H1 (cell line): ENCODE measurements around the gene CD300LF. TPM values are rescaled to one million over a fixed set of nuclear protein-coding genes. Genes with fewer than 3 reads are reported as not detected.

Experiments used
- CTCF ChIA-PET: fragments of 300-600 bp; sonication (Branson Sonifier 250); formaldehyde crosslinking; loops from one replicate; lab custom pipeline; 2021; ENCODE audit not compliant: partially characterized antibody; lab: Charles Lee
- POLR2A ChIA-PET: fragments of 300-600 bp; sonication (Branson Sonifier 250); formaldehyde crosslinking; loops from one replicate; lab custom pipeline; 2021; ENCODE audit warnings: inconsistent platforms; ENCODE audit not compliant: partially characterized antibody; lab: Charles Lee
- DNase-seq, 2 experiments: peaks; one replicate each; pipeline versions ENCODE4 v3.0.0 to v3.0.0-alpha.2; 2010 to 2022; ENCODE audit warnings: low spot score in 2 of 2, low read depth in 1 of 2, mixed read lengths in 1 of 2
- FAIRE-seq: peaks from 2 replicates; lab custom pipeline; 2011; peaks lifted over from hg19 to GRCh38; lab: Jason Lieb, UNC
- H2AFZ ChIP-seq: 2 replicates; pipeline ENCODE4 v1.8.1; 2012; ENCODE audit warnings: low read length, inconsistent platforms
- H2AK5ac ChIP-seq: 2 replicates; pipeline ENCODE4 v1.6.1; 2013; ENCODE audit warnings: low read depth, low read length
- H2BK120ac ChIP-seq: replicated peaks from 2 replicates; pipeline ENCODE3; 2013; ENCODE audit warnings: low read depth, low read length, inconsistent platforms
- H2BK12ac ChIP-seq: 2 replicates; pipeline ENCODE4 v1.6.1; 2013; ENCODE audit warnings: low read depth, low read length
- H2BK15ac ChIP-seq: 2 replicates; pipeline ENCODE4 v1.6.1; 2013; ENCODE audit warnings: low read length
- H2BK20ac ChIP-seq: 2 replicates; pipeline ENCODE4 v1.6.1; 2013; ENCODE audit warnings: low read length
- H2BK5ac ChIP-seq: 2 replicates; pipeline ENCODE4 v1.6.1; 2013; ENCODE audit warnings: low read depth, low read length
- H3K14ac ChIP-seq: 2 replicates; pipeline ENCODE4 v1.6.1; 2013; ENCODE audit warnings: inconsistent platforms; ENCODE audit not compliant: insufficient read length
- H3K18ac ChIP-seq: 2 replicates; pipeline ENCODE4 v1.6.1; 2013; ENCODE audit warnings: low read length; ENCODE audit errors: extremely low read depth
- H3K23ac ChIP-seq: 2 replicates; pipeline ENCODE4 v1.6.1; 2013; ENCODE audit warnings: inconsistent platforms; ENCODE audit not compliant: insufficient read length
- H3K23me2 ChIP-seq: 2 replicates; pipeline ENCODE4 v1.6.1; 2013; ENCODE audit warnings: low read depth, low read length
- H3K27ac ChIP-seq: 2 replicates; pipeline ENCODE4 v1.6.1; 2011; ENCODE audit warnings: low read depth, low read length, inconsistent platforms
- H3K27me3 ChIP-seq, 4 experiments: replicated peaks in 1 of 4; 1 replicate in 1 of 4; 2 replicates in 3 of 4; pipeline versions ENCODE4 v1.6.1 to v1.8.1; 2011 to 2013; ENCODE audit warnings: low read length in 3 of 4, mild to moderate bottlenecking in 3 of 4, inconsistent platforms in 2 of 4, mixed read lengths in 2 of 4, moderate library complexity in 1 of 4; ENCODE audit not compliant: control insufficient read depth in 3 of 4, insufficient read depth in 3 of 4; ENCODE audit errors: extremely low read depth in 1 of 4
- H3K36me3 ChIP-seq, 4 experiments: 2 replicates each; pipeline versions ENCODE4 v1.6.1 to v1.8.1; 2011 to 2013; ENCODE audit warnings: mild to moderate bottlenecking in 4 of 4, low read length in 3 of 4, moderate library complexity in 2 of 4, control low read depth in 1 of 4, inconsistent platforms in 1 of 4; ENCODE audit not compliant: insufficient read depth in 4 of 4, control insufficient read depth in 2 of 4
- H3K4ac ChIP-seq: replicated peaks from 2 replicates; pipeline ENCODE3; 2013; ENCODE audit warnings: low read length, low read depth, mixed read lengths, inconsistent platforms; ENCODE audit not compliant: insufficient read length
- H3K4me1 ChIP-seq, 4 experiments: replicated peaks in 1 of 4; 1 replicate in 1 of 4; 2 replicates in 3 of 4; pipeline versions ENCODE4 v1.6.1 to v1.8.1; 2011 to 2013; ENCODE audit warnings: low read length in 3 of 4, inconsistent platforms in 2 of 4, mixed read lengths in 1 of 4; ENCODE audit not compliant: insufficient read depth in 4 of 4, control insufficient read depth in 3 of 4
- H3K4me2 ChIP-seq, 2 experiments: 2 replicates each; pipeline versions ENCODE4 v1.6.1 to v1.8.1; 2011 to 2013; ENCODE audit warnings: low read depth in 2 of 2, low read length in 2 of 2, control low read depth in 1 of 2, inconsistent platforms in 1 of 2, mild to moderate bottlenecking in 1 of 2; ENCODE audit not compliant: insufficient read depth in 1 of 2
- H3K4me3 ChIP-seq, 4 experiments: fragments of 200-600, 300-600 bp in 1 of 4; sonication (generic), shearing (Covaris generic), sonication (Bioruptor Twin) in 1 of 4; 2 replicates each; pipeline versions ENCODE4 v1.5.1 to v1.8.1; 2011 to 2016; ENCODE audit warnings: low read length in 4 of 4, low read depth in 3 of 4, control low read depth in 2 of 4, inconsistent platforms in 2 of 4, mild to moderate bottlenecking in 2 of 4, mixed read lengths in 1 of 4, moderate library complexity in 1 of 4; ENCODE audit not compliant: insufficient read depth in 2 of 4; ENCODE audit errors: extremely low read depth in 1 of 4
- H3K56ac ChIP-seq: replicated peaks from 2 replicates; pipeline ENCODE3; 2013; ENCODE audit warnings: low read depth, mild to moderate bottlenecking, mixed read lengths, low read length, inconsistent platforms; ENCODE audit not compliant: insufficient read length
- H3K79me1 ChIP-seq: 2 replicates; pipeline ENCODE4 v1.6.1; 2013; ENCODE audit warnings: low read depth, low read length, control low read depth
- H3K79me2 ChIP-seq, 2 experiments: 2 replicates each; pipeline versions ENCODE4 v1.6.1 to v1.8.1; 2012 to 2013; ENCODE audit warnings: low read length in 2 of 2, mild to moderate bottlenecking in 2 of 2, inconsistent platforms in 1 of 2; ENCODE audit not compliant: insufficient read depth in 2 of 2, control insufficient read depth in 1 of 2
- H3K9ac ChIP-seq, 4 experiments: replicated peaks in 1 of 4; 1 replicate in 1 of 4; 2 replicates in 3 of 4; pipeline versions ENCODE4 v1.6.1 to v1.8.1; 2011 to 2013; ENCODE audit warnings: low read depth in 3 of 4, low read length in 3 of 4, control low read depth in 2 of 4, mild to moderate bottlenecking in 2 of 4, moderate library complexity in 2 of 4, inconsistent platforms in 1 of 4; ENCODE audit errors: extremely low read depth in 1 of 4
- H3K9me3 ChIP-seq, 2 experiments: 2 replicates each; pipeline versions ENCODE4 v1.6.1 to v1.8.1; 2012 to 2013; ENCODE audit warnings: mild to moderate bottlenecking in 2 of 2, moderate library complexity in 2 of 2, control low read depth in 1 of 2, inconsistent platforms in 1 of 2, low read depth in 1 of 2, low read length in 1 of 2, mixed read lengths in 1 of 2; ENCODE audit not compliant: insufficient read depth in 2 of 2
- H4K20me1 ChIP-seq, 2 experiments: replicated peaks in 1 of 2; 2 replicates each; pipeline versions ENCODE3 to v1.8.1; 2011 to 2013; ENCODE audit warnings: inconsistent platforms in 2 of 2, low read length in 2 of 2, mild to moderate bottlenecking in 1 of 2; ENCODE audit not compliant: insufficient read depth in 2 of 2, control insufficient read depth in 1 of 2
- H4K5ac ChIP-seq: 2 replicates; pipeline ENCODE4 v1.6.1; 2013; ENCODE audit warnings: low read length, low read depth, mixed read lengths, inconsistent platforms; ENCODE audit not compliant: insufficient read length
- H4K8ac ChIP-seq: 2 replicates; pipeline ENCODE4 v1.8.0; 2013; ENCODE audit warnings: mild to moderate bottlenecking, moderate library complexity, low read length, inconsistent platforms; ENCODE audit not compliant: insufficient read depth; ENCODE audit errors: extremely low read depth
- H4K91ac ChIP-seq: replicated peaks from 2 replicates; pipeline ENCODE3; 2013; ENCODE audit warnings: low read length, mixed read lengths, inconsistent platforms; ENCODE audit not compliant: insufficient read length
- ASH2L ChIP-seq: fragments of 200-600, 300-600 bp; sonication (generic); IDR thresholded peaks from one replicate; pipeline ENCODE4 v1.7.1; 2017; ENCODE audit warnings: low read length
- BRCA1 ChIP-seq: IDR thresholded peaks from 2 replicates; pipeline ENCODE4 v1.6.1; 2012; ENCODE audit warnings: low read depth, low read length, improper control_type of control experiment
- GABPA ChIP-seq: IDR thresholded peaks from 2 replicates; pipeline ENCODE4 v1.6.1; 2011; ENCODE audit warnings: mild to moderate bottlenecking, low read length, moderate library complexity, borderline replicate concordance; ENCODE audit not compliant: insufficient read depth
- HDAC6 ChIP-seq: IDR thresholded peaks from one replicate; pipeline ENCODE4 v1.7.1; 2012; ENCODE audit warnings: low read depth, mild to moderate bottlenecking, inconsistent platforms, low read length, moderate library complexity
- JUND ChIP-seq: IDR thresholded peaks from 2 replicates; pipeline ENCODE4 v1.6.1; 2011; ENCODE audit warnings: mild to moderate bottlenecking, improper control_type of control experiment, low read length
- NRF1 ChIP-seq: IDR thresholded peaks from 2 replicates; pipeline ENCODE4 v1.6.1; 2011; ENCODE audit warnings: mild to moderate bottlenecking, low read depth, low read length, improper control_type of control experiment
- RAD21 ChIP-seq, 2 experiments: IDR thresholded peaks in 1 of 2; conservative IDR thresholded peaks in 1 of 2; 2 replicates each; pipeline ENCODE4 v1.6.1; 2011; ENCODE audit warnings: low read depth in 2 of 2, low read length in 2 of 2, improper control_type of control experiment in 1 of 2, inconsistent platforms in 1 of 2, mild to moderate bottlenecking in 1 of 2, moderate library complexity in 1 of 2
- RBBP5 ChIP-seq: IDR thresholded peaks from 2 replicates; pipeline ENCODE4 v1.7.1; 2012; ENCODE audit warnings: low read depth, mild to moderate bottlenecking, inconsistent platforms, low read length, moderate library complexity, borderline replicate concordance
- RFX5 ChIP-seq: IDR thresholded peaks from 2 replicates; pipeline ENCODE4 v1.6.1; 2011; ENCODE audit warnings: low read depth, low read length, improper control_type of control experiment, borderline replicate concordance
- RNF2 ChIP-seq: fragments of 200-900, 300-1000 bp; sonication (generic); IDR thresholded peaks from 2 replicates; pipeline ENCODE4 v1.7.1; 2016; ENCODE audit warnings: borderline replicate concordance, low read depth, mild to moderate bottlenecking, antibody characterized with exemption, low read length; ENCODE audit not compliant: poor library complexity, severe bottlenecking; ENCODE audit errors: missing control alignments
- SP2 ChIP-seq: IDR thresholded peaks from 2 replicates; pipeline ENCODE4 v1.6.1; 2012; ENCODE audit warnings: mild to moderate bottlenecking, low read length, inconsistent platforms
- SP4 ChIP-seq: IDR thresholded peaks from 2 replicates; pipeline ENCODE4 v1.6.1; 2012; ENCODE audit warnings: low read length, inconsistent platforms
- TAF7 ChIP-seq: optimal IDR thresholded peaks from 2 replicates; pipeline ENCODE3; 2011; ENCODE audit warnings: low read depth, mild to moderate bottlenecking, inconsistent platforms, low read length, moderate library complexity, borderline replicate concordance
- WGBS, 2 experiments: shearing (Covaris generic) in 1 of 2; methylation state at CpG; one replicate each; pipeline versions ENCODE4 v1.1.6 to v1.1.7; 2013 to 2015; ENCODE audit warnings: low lambda C conversion rate in 2 of 2, mixed read lengths in 2 of 2, inconsistent platforms in 1 of 2, low coverage in 1 of 2, missing lambda C conversion rate in 1 of 2; ENCODE audit not compliant: insufficient replicate concordance in 2 of 2, insufficient coverage in 1 of 2, insufficient read length in 1 of 2; ENCODE audit errors: extremely low coverage in 1 of 2, missing lambda C conversion rate in 1 of 2; 5-methylcytosine and 5-hydroxymethylcytosine counted together
- polyA plus RNA-seq, 7 experiments: library from polyadenylated mRNA; depleted of rRNA in 3 of 7; stranded (reverse) in 5 of 7; unstranded in 2 of 7; fragments of >200 nt in 5 of 7; fragments of 200-250 nt in 2 of 7; gene quantifications; 1 replicate in 5 of 7; 2 replicates in 1 of 7; 4 replicates in 1 of 7; pipeline versions ENCODE4 v1.2.1 to v1.2.3, GENCODE V29; 2011 to 2013; ENCODE audit warnings: missing spikeins in 2 of 7, mixed read lengths in 2 of 7
- total RNA-seq: library from RNA; stranded (reverse); fragmentation: NEBNext Ultra II Directional; extraction: Animal tissue kit (Norgen Biotek cat#: 25700); gene quantifications from 2 replicates; pipeline ENCODE4 v1.2.1, GENCODE V29; 2021
- TF ChIP-seq, protein P1 (sequence below): IDR thresholded peaks from 2 replicates; pipeline ENCODE4 v1.6.1; 2012; ENCODE audit warnings: inconsistent platforms

CD300LF gene
- total and polyA plus RNA-seq, 2 of the 8 experiments (the other 6 are each of a cell fraction or from before 2014, with no cell fraction given), result not detected

DNA sequence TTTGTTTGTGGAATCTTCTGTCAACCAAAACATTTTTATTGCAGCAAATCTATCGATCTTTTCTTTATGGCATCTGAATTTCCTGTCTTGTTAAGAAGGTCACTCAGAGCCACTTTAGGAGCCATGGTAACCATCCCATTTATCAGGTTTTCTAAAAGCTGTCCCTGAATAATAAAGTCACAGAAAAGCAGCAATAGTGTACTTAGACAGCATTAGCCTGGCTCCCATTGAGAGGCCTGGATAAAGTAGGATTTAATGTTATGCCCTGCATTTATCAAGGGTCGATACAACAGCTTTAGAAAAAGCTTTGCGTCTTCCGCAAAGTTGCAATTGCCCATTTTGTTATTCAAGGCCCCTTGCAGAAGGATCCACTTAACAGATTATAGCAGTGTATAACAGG is 10.1 kb upstream of the CD300LF start:
- Histone ChIP-seq H4K8ac (no peak overlapping the region), H2AFZ (no peak overlapping the region), H3K79me1 (no peaks in the 10 kb centered on the region), H3K4me1 (no peaks in the 10 kb centered on the region), H3K14ac (no peak overlapping the region), H4K20me1 (no peaks in the 10 kb centered on the region), H2BK5ac (no peak overlapping the region), H3K36me3 (no peaks in the 10 kb centered on the region), H3K27ac (no peak overlapping the region), H3K9ac (no peak overlapping the region), H3K23ac (no peak overlapping the region), H3K79me2 (no peaks in the 10 kb centered on the region), H4K91ac (no peak overlapping the region), H2BK15ac (no peak overlapping the region), H3K4me2 (no peak overlapping the region), H3K4ac (no peak overlapping the region), H3K56ac (no peak overlapping the region), H3K23me2 (no peaks in the 10 kb centered on the region), H3K27me3 (no peaks in the 10 kb centered on the region; a peak in 3 of 7 replicates), H2AK5ac (no peak overlapping the region), H2BK12ac (no peak overlapping the region), H3K4me3 (no peak overlapping the region), H4K5ac (no peak overlapping the region), H2BK120ac (no peak overlapping the region), H3K18ac (no peak overlapping the region), H2BK20ac (no peak overlapping the region), H3K9me3 (no peaks in the 10 kb centered on the region)
- no peak for DNase-seq
- ChIA-PET CTCF (interaction anchor here (1.2 to 1.5 kb wide), 2 partner anchors 15 to 22 kb away, joined by 3 to 5 read pairs; no protein-coding TSS in a partner anchor), POLR2A (no interaction called here)
- 97% methylated on average over 4 of the region's 4 CpGs; no CpG with 5 or more reads in 1 of the 2 experiments for WGBS, 2 experiments
- FAIRE-seq, result no peak
- no peak for TF ChIP-seq RAD21 (IDR thresholded peaks at IDR 0.05 in 1 of 2, conservative IDR thresholded peaks at IDR 0.05 in 1 of 2; ENCODE audit: low read depth in 2 of 2, low read length in 2 of 2)
- TF ChIP-seq TAF7, result no peak
- TF ChIP-seq, protein P1, sequence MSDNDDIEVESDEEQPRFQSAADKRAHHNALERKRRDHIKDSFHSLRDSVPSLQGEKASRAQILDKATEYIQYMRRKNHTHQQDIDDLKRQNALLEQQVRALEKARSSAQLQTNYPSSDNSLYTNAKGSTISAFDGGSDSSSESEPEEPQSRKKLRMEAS, result no peak
- no peak for TF ChIP-seq SP2
- TF ChIP-seq RBBP5, result no peak
- TF ChIP-seq NRF1, result no peak
- TF ChIP-seq JUND, result no peak
- no peak for TF ChIP-seq GABPA
- no peak for TF ChIP-seq SP4
- no peak for TF ChIP-seq RFX5
- no peak for TF ChIP-seq HDAC6
- no peak for TF ChIP-seq BRCA1
- TF ChIP-seq RNF2, result no peak
- TF ChIP-seq ASH2L, result no peak
